Measurements from ENCODE around the gene PKLR.

Gene PKLR

GRCh38 chr1:155318082-155318481, 16.8 kb upstream of the PKLR start:
- no peak overlapping the region for H3K4me3 ChIP-seq (ENCODE audit: low read length)
- TF ChIP-seq, protein P1, sequence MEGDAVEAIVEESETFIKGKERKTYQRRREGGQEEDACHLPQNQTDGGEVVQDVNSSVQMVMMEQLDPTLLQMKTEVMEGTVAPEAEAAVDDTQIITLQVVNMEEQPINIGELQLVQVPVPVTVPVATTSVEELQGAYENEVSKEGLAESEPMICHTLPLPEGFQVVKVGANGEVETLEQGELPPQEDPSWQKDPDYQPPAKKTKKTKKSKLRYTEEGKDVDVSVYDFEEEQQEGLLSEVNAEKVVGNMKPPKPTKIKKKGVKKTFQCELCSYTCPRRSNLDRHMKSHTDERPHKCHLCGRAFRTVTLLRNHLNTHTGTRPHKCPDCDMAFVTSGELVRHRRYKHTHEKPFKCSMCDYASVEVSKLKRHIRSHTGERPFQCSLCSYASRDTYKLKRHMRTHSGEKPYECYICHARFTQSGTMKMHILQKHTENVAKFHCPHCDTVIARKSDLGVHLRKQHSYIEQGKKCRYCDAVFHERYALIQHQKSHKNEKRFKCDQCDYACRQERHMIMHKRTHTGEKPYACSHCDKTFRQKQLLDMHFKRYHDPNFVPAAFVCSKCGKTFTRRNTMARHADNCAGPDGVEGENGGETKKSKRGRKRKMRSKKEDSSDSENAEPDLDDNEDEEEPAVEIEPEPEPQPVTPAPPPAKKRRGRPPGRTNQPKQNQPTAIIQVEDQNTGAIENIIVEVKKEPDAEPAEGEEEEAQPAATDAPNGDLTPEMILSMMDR (IDR thresholded peaks at IDR 0.05; ENCODE audit: insufficient read depth, low read depth, low read length, missing control alignments), result no peak
- no peak for DNase-seq (ENCODE audit: low read depth)

- TF ChIP-seq, protein P1 (IDR thresholded peaks at IDR 0.05; ENCODE audit: insufficient read depth, low read depth, low read length, missing control alignments), result no peak
- no peak for DNase-seq (ENCODE audit: low read depth)
- H3K4me3 ChIP-seq (ENCODE audit: low read length), result no peak overlapping the region
Measured at GRCh38 chr1:155316922-155317321, 15.7 kb upstream of the PKLR start.

DNA sequence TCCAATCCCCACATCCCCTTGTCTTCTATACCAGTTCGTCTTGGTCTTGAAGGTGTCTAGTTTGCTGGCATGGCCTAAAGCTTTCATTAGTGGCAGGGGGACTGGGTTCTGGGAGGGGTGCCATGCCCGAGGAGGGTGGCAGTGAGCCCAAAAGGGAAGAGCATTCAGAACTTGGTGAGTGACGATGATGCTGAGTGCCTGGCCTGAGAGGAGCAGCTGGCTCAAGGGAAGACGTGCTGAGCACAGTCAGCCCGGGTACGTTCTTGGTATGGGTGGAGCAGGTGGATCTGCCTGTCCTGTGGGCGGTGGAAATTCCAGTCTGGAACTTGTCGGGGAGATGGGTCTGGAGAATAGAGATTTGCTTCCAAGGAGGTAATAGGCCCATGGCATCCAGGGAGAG, 12.0 kb upstream of the PKLR start:
- DNase-seq (ENCODE audit: low read depth), result peak; percentile 47
- TF ChIP-seq, protein P1 (IDR thresholded peaks at IDR 0.05; ENCODE audit: insufficient read depth, low read depth, low read length, missing control alignments), result no peak
- H3K4me3 ChIP-seq (ENCODE audit: low read length), result no peak overlapping the region

- TF ChIP-seq, protein P1 (IDR thresholded peaks at IDR 0.05; ENCODE audit: insufficient read depth, low read depth, low read length, missing control alignments), result peak; percentile 5
- peak; percentile 21 for DNase-seq (ENCODE audit: low read depth)
- peak overlapping the region; percentile 98 for H3K4me3 ChIP-seq (ENCODE audit: low read length)
Measured at GRCh38 chr1:155309423-155310021, 8.3 kb upstream of the PKLR start.

GRCh38 chr1:155308493-155309422, 7.5 kb upstream of the PKLR start, which contains the start of gene FDPS:
TSS of gene FDPS (plus strand) at chr1:155308866. CDS start at chr1:155309790, 924 bp downstream.
- TF ChIP-seq, protein P1 (IDR thresholded peaks at IDR 0.05; ENCODE audit: insufficient read depth, low read depth, low read length, missing control alignments), result no peak
- H3K4me3 ChIP-seq (ENCODE audit: low read length), result peak within 1 kb of the TSS; percentile 98
- peak; percentile 100 for DNase-seq (ENCODE audit: low read depth)

DNA sequence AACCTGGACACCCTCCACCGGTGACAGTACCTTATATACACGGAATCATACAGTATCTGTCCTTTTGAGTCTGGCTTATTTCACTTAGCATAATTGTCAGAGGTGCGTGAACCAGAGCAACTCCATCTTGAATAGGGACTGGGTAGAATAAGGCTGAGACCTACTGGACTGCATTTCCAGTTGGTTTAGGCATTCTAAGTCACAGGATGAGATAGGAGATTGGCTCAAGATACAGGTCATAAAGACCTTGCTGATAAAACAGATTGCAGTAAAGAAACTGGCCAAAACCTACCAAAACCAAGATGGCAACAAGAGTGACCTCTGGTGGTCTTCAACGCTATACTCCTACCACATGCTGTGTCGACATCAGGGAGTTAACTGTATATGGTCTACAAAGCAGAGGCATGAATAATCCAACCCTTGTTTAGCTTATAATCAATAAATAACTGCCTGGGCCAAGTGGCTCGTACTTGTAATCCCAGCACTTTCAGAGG, 6.1 kb upstream of the PKLR start:
- TF ChIP-seq, protein P1 (IDR thresholded peaks at IDR 0.05; ENCODE audit: insufficient read depth, low read depth, low read length, missing control alignments), result peak; percentile 17
- DNase-seq (ENCODE audit: low read depth), result peak; percentile 33
- no peak overlapping the region for H3K4me3 ChIP-seq (ENCODE audit: low read length)

All from epithelial cell of esophagus (primary cell).